Large intestine (tissue), 3 donors: ENCODE measurements around the gene XPR1. TPM values are rescaled to one million over a fixed set of nuclear protein-coding genes. Genes with fewer than 3 reads are reported as not detected.
A peak's percentile ranks its signal among the peaks of the same experiment; 100 is the strongest.

Experiments
- DNase-seq, 2 donors: peaks; one replicate each; pipeline versions ENCODE4 v3.0.0 to v3.0.0-alpha.2; 2013
- H3K27ac ChIP-seq: one replicate; pipeline ENCODE4 v1.5.1; 2013; ENCODE audit warnings: low read length
- H3K27me3 ChIP-seq: 2 replicates; pipeline ENCODE4 v1.6.1; 2013; ENCODE audit warnings: low read length; ENCODE audit not compliant: control insufficient read depth, insufficient read depth
- H3K36me3 ChIP-seq: 2 replicates; pipeline ENCODE4 v1.6.1; 2013; ENCODE audit warnings: low read length; ENCODE audit not compliant: control insufficient read depth, insufficient read depth
- H3K4me1 ChIP-seq: one replicate; pipeline ENCODE4 v1.6.1; 2013; ENCODE audit warnings: low read length; ENCODE audit not compliant: control insufficient read depth, insufficient read depth
- H3K4me3 ChIP-seq: one replicate; pipeline ENCODE4 v1.5.1; 2013; ENCODE audit warnings: low read length
- H3K9me3 ChIP-seq: one replicate; pipeline ENCODE4 v1.6.1; 2013; ENCODE audit warnings: mild to moderate bottlenecking, low read depth, low read length, moderate library complexity; ENCODE audit not compliant: control insufficient read depth
- WGBS: methylation state at CpG from one replicate; pipeline ENCODE4 v1.1.5; 2013; ENCODE audit warnings: low lambda C conversion rate; ENCODE audit not compliant: insufficient coverage; 5-methylcytosine and 5-hydroxymethylcytosine counted together
- polyA plus RNA-seq: library from polyadenylated mRNA; unstranded; fragments of 120-200 nt; gene quantifications from one replicate; pipeline ENCODE4 v1.2.1, GENCODE V29; 2013

Gene XPR1
- polyA plus RNA-seq, 1 donor = 26.1 TPM

DNA sequence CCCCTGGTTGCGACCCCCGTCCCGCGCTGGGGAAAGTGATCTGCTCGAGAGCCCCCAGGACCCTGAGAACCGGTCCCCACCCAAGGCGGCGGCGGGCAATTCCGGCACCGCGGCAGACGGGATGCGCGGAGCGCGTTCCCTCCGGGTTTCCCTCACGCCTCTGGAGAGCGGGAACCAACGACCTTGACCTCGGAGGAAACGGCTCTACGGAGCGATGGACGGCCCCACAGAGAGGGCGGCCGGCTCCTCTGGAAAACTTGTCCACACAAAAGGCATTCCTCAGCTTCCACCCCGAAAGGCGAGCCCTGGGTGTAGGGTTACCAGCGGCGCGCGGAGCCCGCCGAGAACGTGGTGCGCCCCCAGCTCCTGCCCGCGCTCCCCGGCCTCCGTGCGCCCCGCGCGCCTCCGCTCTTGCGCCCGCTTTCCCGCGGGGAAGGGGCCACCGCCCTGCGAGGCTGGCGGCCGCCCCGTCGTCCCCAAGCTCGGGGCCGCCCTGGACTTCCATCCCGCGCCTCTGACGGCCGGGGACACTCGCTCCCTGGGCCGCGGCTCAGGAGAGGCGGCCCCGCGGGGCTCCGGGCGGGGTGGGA is 280.5 kb downstream of the XPR1 start:
- Histone ChIP-seq H3K36me3 (no peaks in the 10 kb centered on the region), H3K4me3 (peak overlapping the region; percentile 49), H3K27ac (peak overlapping the region; percentile 60), H3K4me1 (peaks cover 8% of the 10 kb centered on the region), H3K9me3 (no peaks in the 10 kb centered on the region), H3K27me3 (peaks cover 22% of the 10 kb centered on the region)
- WGBS = no CpG with 5 or more reads among the region's 71 CpGs
- peak in 1 of 2 donors; percentile 53 for DNase-seq

DNA sequence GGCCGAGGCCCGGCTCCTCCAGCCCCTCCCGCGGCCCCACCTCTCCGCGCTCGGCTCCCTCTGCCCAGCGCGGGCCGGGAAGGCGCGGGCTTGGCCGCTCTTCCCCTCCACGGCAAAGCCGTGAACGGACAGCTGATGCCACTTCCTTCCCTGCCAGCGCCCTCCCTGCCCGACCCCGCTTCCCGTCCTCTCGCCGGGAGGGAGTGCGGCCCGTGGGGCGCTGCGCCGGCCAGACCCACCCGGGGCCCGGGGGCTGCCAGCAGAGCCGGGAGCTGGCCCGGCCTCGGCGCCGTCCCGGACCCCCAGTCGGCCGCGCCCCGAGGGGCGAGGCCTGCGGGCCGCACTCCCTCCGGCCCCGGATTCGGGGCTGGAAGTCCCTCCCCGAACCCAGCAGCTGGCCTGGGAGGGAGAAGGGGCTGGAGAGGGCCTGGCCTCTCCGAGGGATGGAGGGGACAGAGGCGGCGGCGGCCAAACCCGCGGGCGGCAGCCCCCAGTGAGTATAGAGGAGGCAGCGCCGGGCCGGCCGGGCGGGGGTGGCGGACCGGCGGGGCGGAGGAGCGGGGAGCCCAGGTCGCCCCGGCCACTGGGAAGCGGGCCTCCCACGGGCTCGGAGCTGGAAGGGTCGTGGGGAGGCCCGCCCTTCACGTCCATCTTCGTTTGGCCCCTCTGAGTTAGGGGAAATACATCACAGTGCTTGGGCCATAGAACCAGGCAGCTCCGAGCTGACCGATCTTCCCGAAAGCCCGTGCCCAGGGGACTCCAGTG is 281.2 kb downstream of the XPR1 start, which contains the start of gene KIAA1614:
TSS of gene KIAA1614 (plus strand) at position 97 of the 765 bp plus-strand sequence. CDS start at position 444, 347 bp downstream.
- peaks cover 8% of the 10 kb centered on the region for H3K4me1 ChIP-seq
- no peaks in the 10 kb centered on the region for H3K9me3 ChIP-seq
- H3K4me3 ChIP-seq = peak within 1 kb of the TSS; percentile 49
- H3K27me3 ChIP-seq = peaks cover 22% of the 10 kb centered on the region
- peak; percentile 29 to 48 for DNase-seq
- no CpG with 5 or more reads among the region's 76 CpGs for WGBS
- no peaks in the 10 kb centered on the region for H3K36me3 ChIP-seq
- H3K27ac ChIP-seq = peak within 1 kb of the TSS; percentile 60

DNA sequence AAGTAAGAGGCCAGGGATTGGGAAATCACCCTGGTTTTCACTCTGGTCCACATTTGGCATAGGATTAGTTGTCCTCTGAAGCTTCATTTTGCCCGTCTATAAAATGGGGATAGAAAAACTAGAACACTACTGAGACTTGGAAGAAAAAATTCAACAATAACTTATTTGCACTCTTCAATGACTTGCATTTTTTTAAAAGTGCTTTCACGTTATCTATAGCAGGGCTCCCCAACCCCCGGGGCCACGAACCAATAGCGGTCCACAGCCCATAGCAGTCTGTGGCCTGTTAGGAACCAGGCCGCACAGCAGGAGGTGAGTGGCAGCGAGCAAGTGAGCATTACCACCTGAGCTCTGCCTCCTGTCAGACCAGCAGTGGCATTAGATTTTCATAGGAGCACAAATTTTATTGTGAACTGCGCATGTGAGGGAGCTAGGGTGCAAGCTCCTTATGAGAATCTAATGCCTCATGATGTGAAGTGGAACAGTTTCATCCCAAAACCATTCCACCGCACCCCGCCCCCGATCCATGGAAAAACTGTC is 283.7 kb downstream of the XPR1 start:
- 100% methylated on average over 1 of the region's 11 CpGs for WGBS
- H3K4me1 ChIP-seq = peaks cover 3% of the 10 kb centered on the region
- DNase-seq = no peak
- H3K9me3 ChIP-seq = no peaks in the 10 kb centered on the region
- no peak overlapping the region for H3K27ac ChIP-seq
- H3K27me3 ChIP-seq = peaks cover 22% of the 10 kb centered on the region
- H3K36me3 ChIP-seq = no peaks in the 10 kb centered on the region
- no peak overlapping the region for H3K4me3 ChIP-seq

DNA sequence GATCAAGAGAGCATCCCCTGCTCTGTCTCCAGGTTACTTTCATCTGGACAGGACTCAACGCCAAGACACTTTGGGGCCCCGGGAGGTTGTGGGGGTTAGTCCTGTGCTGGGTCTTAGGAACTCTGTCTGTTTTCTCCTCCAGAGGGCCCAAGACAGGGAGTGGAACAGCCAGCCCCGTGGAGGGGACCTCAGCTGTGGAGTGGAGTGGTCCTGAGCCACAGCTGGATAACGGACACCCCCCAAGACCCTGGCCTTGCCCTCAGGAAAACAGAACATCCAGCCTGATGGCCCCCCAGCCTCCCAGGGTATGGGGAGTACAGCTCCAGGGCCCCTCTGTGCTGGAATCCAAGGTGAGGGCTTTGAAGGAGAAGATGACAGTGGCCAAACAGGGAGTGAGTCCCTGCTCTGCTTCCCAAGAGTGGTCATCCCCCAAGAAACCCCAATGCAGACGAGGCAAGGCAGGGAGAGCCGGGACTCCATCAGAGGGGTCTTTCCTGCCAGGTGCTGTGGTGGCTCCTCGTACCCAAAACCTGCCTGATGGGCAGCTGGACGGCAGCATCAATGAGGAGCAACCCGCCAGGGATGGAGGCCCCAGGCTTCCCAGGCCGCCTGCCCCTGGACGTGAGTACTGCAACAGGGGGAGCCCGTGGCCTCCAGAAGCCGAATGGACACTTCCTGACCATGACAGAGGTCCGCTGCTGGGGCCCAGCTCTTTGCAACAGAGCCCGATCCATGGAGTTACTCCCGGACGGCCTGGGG is 284.4 kb downstream of the XPR1 start:
- Histone ChIP-seq H3K27me3 (peaks cover 22% of the 10 kb centered on the region), H3K9me3 (no peaks in the 10 kb centered on the region), H3K27ac (no peak overlapping the region), H3K4me1 (peaks cover 3% of the 10 kb centered on the region), H3K36me3 (no peaks in the 10 kb centered on the region), H3K4me3 (no peak overlapping the region)
- no peak for DNase-seq
- no CpG with 5 or more reads among the region's 17 CpGs for WGBS

DNA sequence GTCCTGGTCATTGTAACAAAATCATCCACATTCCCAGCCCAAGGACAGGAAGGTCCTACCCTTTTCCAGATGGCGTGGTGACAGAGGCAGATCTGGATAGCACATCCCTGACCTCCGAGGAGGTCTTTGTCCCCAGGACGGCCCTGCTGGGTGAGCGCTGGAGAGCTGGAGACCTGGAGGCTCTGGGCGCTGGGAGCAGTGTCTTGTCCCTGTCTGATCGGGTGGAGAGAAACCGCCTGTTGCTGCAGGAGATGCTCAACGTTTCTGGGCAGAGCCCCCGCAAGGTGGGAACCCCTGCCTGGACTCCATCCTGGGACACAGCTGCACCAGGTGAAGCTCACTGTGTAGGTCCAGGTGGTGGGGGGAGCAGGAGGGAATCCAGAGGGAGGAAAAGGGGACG is 284.9 kb downstream of the XPR1 start:
- DNase-seq = no peak
- H3K27ac ChIP-seq = no peak overlapping the region
- no peaks in the 10 kb centered on the region for H3K9me3 ChIP-seq
- H3K36me3 ChIP-seq = no peaks in the 10 kb centered on the region
- no peak overlapping the region for H3K4me3 ChIP-seq
- H3K4me1 ChIP-seq = peaks cover 3% of the 10 kb centered on the region
- peaks cover 18% of the 10 kb centered on the region for H3K27me3 ChIP-seq
- WGBS = no CpG with 5 or more reads among the region's 10 CpGs

DNA sequence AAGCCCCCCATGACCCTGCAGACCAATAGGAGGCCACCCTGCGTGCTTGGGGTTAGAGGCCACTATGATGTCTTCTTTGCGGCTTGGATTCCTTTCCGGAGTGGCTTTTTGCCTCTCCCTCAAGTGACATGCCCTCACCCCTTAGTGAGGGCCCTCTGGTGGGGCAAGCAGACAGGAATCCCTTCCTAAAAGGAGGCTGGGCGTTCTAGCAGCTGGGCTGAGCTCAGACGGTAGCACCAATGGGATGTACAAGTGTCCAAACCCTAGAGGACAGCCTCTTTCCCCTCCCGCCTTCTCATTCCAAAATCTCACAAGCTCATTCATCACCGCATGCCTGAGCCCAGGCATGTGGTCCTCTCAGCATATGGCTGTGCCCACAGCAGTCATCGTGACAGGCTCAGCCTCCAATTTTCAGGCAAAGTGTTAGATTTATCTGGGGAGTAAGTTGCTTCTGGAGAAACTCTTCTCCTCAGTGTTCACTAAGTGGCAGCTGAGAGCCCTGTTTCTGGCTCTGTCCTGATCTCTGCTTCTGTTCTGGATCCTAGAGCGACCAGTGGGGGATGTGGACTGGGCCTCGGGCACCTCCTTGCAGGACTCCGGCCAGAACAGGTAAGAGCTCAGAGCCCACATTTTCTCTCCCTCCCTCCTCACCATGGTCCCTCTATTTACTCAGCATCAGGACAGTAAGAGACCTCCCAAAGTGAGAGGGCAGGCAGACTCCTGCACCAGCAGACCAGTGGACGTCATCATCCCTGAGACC is 285.7 kb downstream of the XPR1 start:
- Histone ChIP-seq H3K4me1 (no peaks in the 10 kb centered on the region), H3K36me3 (no peaks in the 10 kb centered on the region), H3K4me3 (no peak overlapping the region), H3K9me3 (no peaks in the 10 kb centered on the region), H3K27me3 (peaks cover 12% of the 10 kb centered on the region), H3K27ac (no peak overlapping the region)
- DNase-seq = no peak
- no CpG with 5 or more reads among the region's 12 CpGs for WGBS

DNA sequence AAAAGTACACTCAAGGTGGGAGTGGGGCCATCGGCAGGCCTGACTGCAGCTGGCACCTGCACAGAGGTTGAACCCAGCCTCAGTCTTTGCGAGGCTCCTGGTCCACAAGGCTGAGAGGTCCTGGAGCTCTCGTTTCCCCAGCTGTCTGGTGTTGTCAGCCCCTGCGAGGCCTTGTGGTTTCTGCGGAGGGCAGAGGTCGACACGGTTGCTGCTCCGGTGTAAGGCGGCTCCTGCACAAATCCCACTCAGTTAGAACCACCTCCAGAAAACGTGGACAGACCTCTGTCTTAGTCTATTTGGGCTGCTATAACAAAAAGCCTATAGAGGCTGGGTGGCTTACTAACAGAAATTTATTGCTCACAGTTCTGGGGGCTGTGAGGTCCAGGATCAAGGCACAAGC is 286.7 kb downstream of the XPR1 start:
- DNase-seq = no peak
- Histone ChIP-seq H3K4me3 (no peak overlapping the region), H3K36me3 (no peaks in the 10 kb centered on the region), H3K4me1 (peaks cover 8% of the 10 kb centered on the region), H3K27me3 (peaks cover 6% of the 10 kb centered on the region), H3K9me3 (no peaks in the 10 kb centered on the region), H3K27ac (no peak overlapping the region)
- no CpG with 5 or more reads among the region's 10 CpGs for WGBS

DNA sequence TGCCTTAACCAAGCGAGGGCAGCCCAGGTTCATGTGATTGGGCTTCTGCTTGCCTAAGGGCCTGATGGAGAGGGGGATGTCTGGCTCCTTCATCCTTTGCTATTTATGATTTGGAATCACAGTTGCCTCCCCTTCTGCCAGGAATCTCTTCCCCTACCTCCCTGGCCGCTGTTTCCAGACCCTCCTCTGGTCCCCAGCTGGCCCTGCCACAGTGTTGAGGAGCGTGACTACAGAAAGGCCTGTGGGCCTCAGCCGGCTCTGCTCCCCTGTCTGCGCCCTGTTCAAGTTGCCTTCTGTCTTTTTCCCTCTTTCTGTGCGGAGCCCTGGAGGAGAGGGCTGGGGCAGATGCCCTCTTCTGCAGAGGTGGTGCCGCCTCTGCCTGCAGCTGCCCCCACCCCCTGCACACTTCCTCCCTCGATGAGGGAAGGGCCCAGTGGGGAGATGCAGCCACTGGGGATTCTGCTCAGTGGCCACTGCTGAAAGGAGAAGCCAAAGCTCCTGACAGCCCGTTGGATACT is 287.4 kb downstream of the XPR1 start:
- H3K27ac ChIP-seq = no peak overlapping the region
- no peaks in the 10 kb centered on the region for H3K36me3 ChIP-seq
- no peak overlapping the region for H3K4me3 ChIP-seq
- no CpG with 5 or more reads among the region's 9 CpGs for WGBS
- peaks cover under 1% of the 10 kb centered on the region for H3K27me3 ChIP-seq
- no peak for DNase-seq
- H3K9me3 ChIP-seq = no peaks in the 10 kb centered on the region
- peaks cover 8% of the 10 kb centered on the region for H3K4me1 ChIP-seq

DNA sequence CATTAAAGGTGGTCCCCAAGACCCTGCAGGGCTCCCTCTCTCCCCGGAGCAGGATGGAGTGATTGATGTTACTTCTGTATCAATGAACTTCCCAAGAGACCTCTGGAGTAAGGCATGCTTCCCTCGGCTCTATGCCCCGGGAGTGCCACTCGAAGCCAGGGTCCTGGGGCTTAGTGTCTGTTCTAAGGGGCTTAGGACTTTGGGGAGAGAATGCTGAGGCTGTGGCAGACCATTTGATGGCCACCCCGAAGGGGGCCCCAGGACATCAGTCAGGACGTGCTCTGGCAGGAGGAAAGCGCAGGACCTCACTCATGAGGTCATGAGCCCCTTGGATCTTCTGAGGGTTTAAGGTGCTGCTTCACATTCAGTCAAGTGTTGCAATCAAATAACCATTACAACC is 288.4 kb downstream of the XPR1 start:
- Histone ChIP-seq H3K4me3 (no peak overlapping the region), H3K36me3 (no peaks in the 10 kb centered on the region), H3K4me1 (peaks cover 8% of the 10 kb centered on the region), H3K27me3 (no peaks in the 10 kb centered on the region), H3K27ac (no peak overlapping the region), H3K9me3 (no peaks in the 10 kb centered on the region)
- DNase-seq = no peak
- no CpG with 5 or more reads among the region's 7 CpGs for WGBS
